Gastroesophageal sphincter (tissue), 4 donors: ENCODE measurements around the gene PLA2G2F. TPM values are rescaled to one million over a fixed set of nuclear protein-coding genes. Genes with fewer than 3 reads are reported as not detected.
A peak's percentile ranks its signal among the peaks of the same experiment; 100 is the strongest.

Experiments used
- ATAC-seq: fragments of 150-250 bp; one replicate; pipeline ENCODE4 v1.9.1; 2016; ENCODE audit warnings: mild to moderate bottlenecking, moderate library complexity
- H3K27ac ChIP-seq, 4 donors: fragments of 200-600 bp; sonication (generic) in 3 of 4; 1 replicate in 3 of 4; 2 replicates in 1 of 4; pipeline ENCODE4 v1.5.1; 2016 to 2019
- H3K27me3 ChIP-seq: fragments of 200-600 bp; sonication (generic); one replicate; pipeline ENCODE4 v1.5.1; 2019
- H3K36me3 ChIP-seq, 2 donors: fragments of 200-600 bp; sonication (generic); one replicate each; pipeline ENCODE4 v1.5.1; 2019; ENCODE audit warnings: control low read depth in 1 of 2
- H3K4me1 ChIP-seq, 3 donors: fragments of 200-600 bp; sonication (generic); 1 replicate in 2 of 3; 2 replicates in 1 of 3; pipeline ENCODE4 v1.5.1; 2016 to 2019; ENCODE audit warnings: control low read depth in 2 of 3
- H3K4me3 ChIP-seq, 2 donors: fragments of 200-600 bp; sonication (generic); one replicate each; pipeline ENCODE4 v1.5.1; 2019; ENCODE audit warnings: mild to moderate bottlenecking in 1 of 2, moderate library complexity in 1 of 2
- H3K9me3 ChIP-seq, 3 donors: fragments of 200-600 bp; sonication (generic); one replicate each; pipeline ENCODE4 v1.5.1; 2017 to 2019; ENCODE audit warnings: control low read depth in 2 of 3
- EP300 ChIP-seq: sonication (generic); formaldehyde crosslinking; IDR thresholded peaks from one replicate; pipeline ENCODE4 v1.6.1; 2017; ENCODE audit warnings: antibody characterized with exemption, mild to moderate bottlenecking
- POLR2A ChIP-seq, 2 donors: fragments of 450-650 bp; IDR thresholded peaks; one replicate each; pipeline ENCODE4 v1.6.1; 2017; ENCODE audit warnings: antibody characterized with exemption in 2 of 2, mild to moderate bottlenecking in 2 of 2, moderate library complexity in 1 of 2
- POLR2AphosphoS5 ChIP-seq: sonication (generic); formaldehyde crosslinking; IDR thresholded peaks from one replicate; pipeline ENCODE4 v1.6.1; 2017; ENCODE audit warnings: antibody characterized with exemption
- WGBS, 2 donors: methylation state at CpG; one replicate each; pipeline ENCODE4 v1.1.5; 2018; ENCODE audit warnings: low coverage in 1 of 2; 5-methylcytosine and 5-hydroxymethylcytosine counted together
- total RNA-seq, 4 donors: library from RNA; depleted of rRNA; stranded (reverse); fragments of >200 nt; gene quantifications; one replicate each; pipeline ENCODE4 v1.1.0, GENCODE V29; 2016
- TF ChIP-seq, protein P1 (sequence below), 4 experiments: fragments of 200-600 bp in 2 of 4; fragments of 450-650 bp in 2 of 4; sonication (generic) in 1 of 4; IDR thresholded peaks; one replicate each; pipeline ENCODE4 v1.5.1; 2017 to 2019; ENCODE audit warnings: antibody characterized with exemption in 4 of 4, mild to moderate bottlenecking in 2 of 4, moderate library complexity in 2 of 4

The PLA2G2F gene
- total RNA-seq, 4 donors from 2014 or later, result not detected

GRCh38 chr1:20107796-20108195 is 31.3 kb upstream of the PLA2G2F start:
- no peaks in the 10 kb centered on the region for H3K27me3 ChIP-seq
- no peaks in the 10 kb centered on the region for H3K4me1 ChIP-seq
- H3K4me3 ChIP-seq, result no peak overlapping the region
- WGBS, 2 donors, result 61 to 69% methylated on average over 4 of the region's 4 CpGs
- no peak for ATAC-seq
- H3K27ac ChIP-seq, result no peak overlapping the region
- no peaks in the 10 kb centered on the region for H3K9me3 ChIP-seq
- no peaks in the 10 kb centered on the region for H3K36me3 ChIP-seq
- no peak for TF ChIP-seq EP300
- no peak for TF ChIP-seq POLR2AphosphoS5
- TF ChIP-seq, protein P1, sequence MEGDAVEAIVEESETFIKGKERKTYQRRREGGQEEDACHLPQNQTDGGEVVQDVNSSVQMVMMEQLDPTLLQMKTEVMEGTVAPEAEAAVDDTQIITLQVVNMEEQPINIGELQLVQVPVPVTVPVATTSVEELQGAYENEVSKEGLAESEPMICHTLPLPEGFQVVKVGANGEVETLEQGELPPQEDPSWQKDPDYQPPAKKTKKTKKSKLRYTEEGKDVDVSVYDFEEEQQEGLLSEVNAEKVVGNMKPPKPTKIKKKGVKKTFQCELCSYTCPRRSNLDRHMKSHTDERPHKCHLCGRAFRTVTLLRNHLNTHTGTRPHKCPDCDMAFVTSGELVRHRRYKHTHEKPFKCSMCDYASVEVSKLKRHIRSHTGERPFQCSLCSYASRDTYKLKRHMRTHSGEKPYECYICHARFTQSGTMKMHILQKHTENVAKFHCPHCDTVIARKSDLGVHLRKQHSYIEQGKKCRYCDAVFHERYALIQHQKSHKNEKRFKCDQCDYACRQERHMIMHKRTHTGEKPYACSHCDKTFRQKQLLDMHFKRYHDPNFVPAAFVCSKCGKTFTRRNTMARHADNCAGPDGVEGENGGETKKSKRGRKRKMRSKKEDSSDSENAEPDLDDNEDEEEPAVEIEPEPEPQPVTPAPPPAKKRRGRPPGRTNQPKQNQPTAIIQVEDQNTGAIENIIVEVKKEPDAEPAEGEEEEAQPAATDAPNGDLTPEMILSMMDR (IDR thresholded peaks at IDR 0.05), result no peak
- TF ChIP-seq POLR2A (IDR thresholded peaks at IDR 0.05), result no peak

- no peaks in the 10 kb centered on the region for H3K9me3 ChIP-seq
- TF ChIP-seq, protein P1 (IDR thresholded peaks at IDR 0.05), result no peak
- TF ChIP-seq POLR2A (IDR thresholded peaks at IDR 0.05) (no peak), EP300 (no peak), POLR2AphosphoS5 (no peak)
- no peaks in the 10 kb centered on the region for H3K36me3 ChIP-seq
- H3K4me3 ChIP-seq, result no peak overlapping the region
- no peaks in the 10 kb centered on the region for H3K4me1 ChIP-seq
- 56 to 63% methylated on average over 3 to 5 of the region's 5 CpGs for WGBS, 2 donors
- no peak for ATAC-seq
- H3K27me3 ChIP-seq, result peaks cover 1% of the 10 kb centered on the region
- H3K27ac ChIP-seq, result no peak overlapping the region
These were observed 30.6 kb upstream of the PLA2G2F start for GRCh38 chr1:20108366-20109123.

GRCh38 chr1:20109223-20109856 is 29.8 kb upstream of the PLA2G2F start:
- ATAC-seq, result no peak
- Histone ChIP-seq H3K4me1 (no peaks in the 10 kb centered on the region), H3K9me3 (no peaks in the 10 kb centered on the region), H3K27ac (no peak overlapping the region), H3K36me3 (no peaks in the 10 kb centered on the region), H3K27me3 (peaks cover 5% of the 10 kb centered on the region), H3K4me3 (no peak overlapping the region)
- no CpG with 5 or more reads among the region's 4 CpGs for WGBS, 2 donors
- TF ChIP-seq, protein P1 (IDR thresholded peaks at IDR 0.05), result no peak
- TF ChIP-seq POLR2A (IDR thresholded peaks at IDR 0.05), result no peak
- TF ChIP-seq POLR2AphosphoS5, result no peak
- TF ChIP-seq EP300, result no peak

DNA sequence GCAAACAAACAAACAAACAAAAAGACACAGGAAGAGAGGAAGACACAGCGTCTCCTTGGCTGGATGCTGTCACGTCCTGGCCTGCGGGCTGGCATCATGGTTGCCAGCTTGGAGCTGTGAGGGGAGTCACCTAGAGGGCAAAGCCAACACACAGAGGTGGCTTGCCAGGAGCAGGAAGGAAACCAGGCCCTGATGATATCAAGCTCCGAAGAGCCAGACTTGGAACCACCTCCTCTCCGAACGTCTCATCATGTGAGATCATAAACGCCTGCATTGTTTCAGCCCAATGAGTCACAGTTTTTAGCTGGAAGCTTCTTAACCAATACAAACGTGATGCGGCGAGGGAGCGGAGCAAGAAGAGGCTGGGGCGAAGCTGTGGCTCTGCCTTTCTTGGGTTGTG is 28.4 kb upstream of the PLA2G2F start:
- Histone ChIP-seq H3K27me3 (peaks cover 5% of the 10 kb centered on the region), H3K36me3 (no peaks in the 10 kb centered on the region), H3K9me3 (no peaks in the 10 kb centered on the region), H3K4me1 (no peaks in the 10 kb centered on the region), H3K27ac (no peak overlapping the region), H3K4me3 (no peak overlapping the region)
- ATAC-seq, result peak; percentile 72
- WGBS, 2 donors, result 61 to 72% methylated on average over 10 to 12 of the region's 12 CpGs
- TF ChIP-seq EP300, result no peak
- TF ChIP-seq, protein P1 (IDR thresholded peaks at IDR 0.05), result no peak
- no peak for TF ChIP-seq POLR2A (IDR thresholded peaks at IDR 0.05)
- no peak for TF ChIP-seq POLR2AphosphoS5

- 99 to 100% methylated on average over 4 to 5 of the region's 5 CpGs for WGBS, 2 donors
- Histone ChIP-seq H3K9me3 (no peaks in the 10 kb centered on the region), H3K27ac (no peak overlapping the region), H3K4me1 (no peaks in the 10 kb centered on the region), H3K4me3 (no peak overlapping the region), H3K36me3 (no peaks in the 10 kb centered on the region), H3K27me3 (peaks cover 5% of the 10 kb centered on the region)
- TF ChIP-seq EP300 (no peak), POLR2AphosphoS5 (no peak), POLR2A (IDR thresholded peaks at IDR 0.05) (no peak)
- TF ChIP-seq, protein P1 (IDR thresholded peaks at IDR 0.05), result no peak
- ATAC-seq, result no peak
These were observed 27.7 kb upstream of the PLA2G2F start for GRCh38 chr1:20111452-20111851.
